ENCODE measurements around the gene PRKAG2.

DNA sequence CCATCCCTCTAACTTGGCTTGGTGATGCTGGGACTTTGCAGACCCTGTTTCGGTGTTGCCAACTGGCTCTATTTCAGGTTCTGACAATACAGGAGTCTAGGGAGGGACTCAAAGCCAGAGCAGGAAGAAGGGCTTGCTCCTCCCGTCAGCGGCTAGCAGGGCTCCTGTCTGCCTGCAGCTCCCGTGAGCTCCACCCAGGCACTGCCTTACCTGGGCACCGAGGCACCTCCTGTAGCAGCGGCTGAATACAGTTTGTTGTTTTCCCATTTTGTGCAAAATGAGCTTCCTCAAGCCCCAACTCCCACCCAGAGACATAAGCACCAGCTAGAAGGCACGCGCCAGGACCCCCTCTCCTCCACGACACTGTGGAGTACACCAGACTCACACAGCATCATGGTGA is 287.9 kb downstream of the PRKAG2 start:
- TF ChIP-seq CTCF (IDR thresholded peaks at IDR 0.05; ENCODE audit: low read depth, low read length, poor library complexity, severe bottlenecking) (no peak), EZH2phosphoT487 (IDR thresholded peaks at IDR 0.05; ENCODE audit: borderline replicate concordance, low read length) (no peak)

Measured in DOHH2 (cell line).